ENCODE results near the gene PAM.

Gene PAM

DNA sequence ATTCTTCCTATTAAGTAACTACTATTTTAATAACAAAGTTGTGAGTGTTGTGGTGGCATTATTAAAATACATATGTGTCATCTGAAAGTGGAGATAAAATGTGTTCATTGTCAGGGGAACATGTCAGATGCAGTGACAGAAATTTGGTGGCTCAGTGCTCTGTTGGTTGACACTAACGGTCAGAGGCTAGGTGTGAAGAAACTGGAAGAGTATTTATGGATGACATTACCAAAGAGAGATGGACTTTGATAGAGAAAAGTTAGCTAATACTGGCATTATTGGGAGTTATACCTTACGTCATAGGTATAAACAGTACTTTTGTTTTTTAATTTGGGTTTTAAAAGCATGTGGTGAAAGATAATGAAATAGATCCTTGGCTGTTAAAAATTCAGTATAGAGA is 33.7 kb downstream of the PAM start:
- H3K9me3 Mint-ChIP-seq: peaks cover 8% of the 10 kb centered on the region
- no peak overlapping the region for H3K4me3 Mint-ChIP-seq
- no peak overlapping the region for H3K27ac Mint-ChIP-seq
- TF ChIP-seq, protein P1, sequence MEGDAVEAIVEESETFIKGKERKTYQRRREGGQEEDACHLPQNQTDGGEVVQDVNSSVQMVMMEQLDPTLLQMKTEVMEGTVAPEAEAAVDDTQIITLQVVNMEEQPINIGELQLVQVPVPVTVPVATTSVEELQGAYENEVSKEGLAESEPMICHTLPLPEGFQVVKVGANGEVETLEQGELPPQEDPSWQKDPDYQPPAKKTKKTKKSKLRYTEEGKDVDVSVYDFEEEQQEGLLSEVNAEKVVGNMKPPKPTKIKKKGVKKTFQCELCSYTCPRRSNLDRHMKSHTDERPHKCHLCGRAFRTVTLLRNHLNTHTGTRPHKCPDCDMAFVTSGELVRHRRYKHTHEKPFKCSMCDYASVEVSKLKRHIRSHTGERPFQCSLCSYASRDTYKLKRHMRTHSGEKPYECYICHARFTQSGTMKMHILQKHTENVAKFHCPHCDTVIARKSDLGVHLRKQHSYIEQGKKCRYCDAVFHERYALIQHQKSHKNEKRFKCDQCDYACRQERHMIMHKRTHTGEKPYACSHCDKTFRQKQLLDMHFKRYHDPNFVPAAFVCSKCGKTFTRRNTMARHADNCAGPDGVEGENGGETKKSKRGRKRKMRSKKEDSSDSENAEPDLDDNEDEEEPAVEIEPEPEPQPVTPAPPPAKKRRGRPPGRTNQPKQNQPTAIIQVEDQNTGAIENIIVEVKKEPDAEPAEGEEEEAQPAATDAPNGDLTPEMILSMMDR (IDR thresholded peaks at IDR 0.05): no peak
- peaks cover 12% of the 10 kb centered on the region for H3K36me3 Mint-ChIP-seq (ENCODE audit: low read depth)
- DNase-seq: no peak
- H3K27me3 Mint-ChIP-seq (ENCODE audit: low read depth, poor library complexity): no peaks in the 10 kb centered on the region
- H3K4me1 Mint-ChIP-seq: no peaks in the 10 kb centered on the region

DNA sequence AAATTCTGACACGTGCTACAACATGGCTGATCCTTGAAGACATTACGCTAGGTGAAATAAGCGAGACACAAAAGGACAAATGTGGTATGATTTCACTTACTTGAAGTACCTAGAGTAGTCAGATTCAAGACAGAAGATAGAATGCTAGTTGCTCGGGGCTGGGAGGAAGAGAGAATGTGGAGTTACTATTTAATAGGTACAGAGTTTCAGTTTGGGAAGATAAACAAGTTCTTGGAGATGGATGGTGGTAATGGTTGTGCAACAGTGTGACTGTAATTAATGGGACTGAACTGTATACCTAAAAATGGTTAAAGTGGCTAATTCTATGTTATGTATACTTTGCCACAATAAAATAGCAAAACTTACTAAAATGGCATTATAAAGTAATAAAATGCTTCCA is 34.4 kb downstream of the PAM start:
- Mint-ChIP-seq H3K36me3 (ENCODE audit: low read depth) (peaks cover 5% of the 10 kb centered on the region), H3K27me3 (ENCODE audit: low read depth, poor library complexity) (no peaks in the 10 kb centered on the region), H3K4me1 (peaks cover 4% of the 10 kb centered on the region), H3K27ac (no peak overlapping the region), H3K9me3 (peaks cover 2% of the 10 kb centered on the region), H3K4me3 (no peak overlapping the region)
- TF ChIP-seq, protein P1 (IDR thresholded peaks at IDR 0.05): no peak
- DNase-seq: no peak

DNA sequence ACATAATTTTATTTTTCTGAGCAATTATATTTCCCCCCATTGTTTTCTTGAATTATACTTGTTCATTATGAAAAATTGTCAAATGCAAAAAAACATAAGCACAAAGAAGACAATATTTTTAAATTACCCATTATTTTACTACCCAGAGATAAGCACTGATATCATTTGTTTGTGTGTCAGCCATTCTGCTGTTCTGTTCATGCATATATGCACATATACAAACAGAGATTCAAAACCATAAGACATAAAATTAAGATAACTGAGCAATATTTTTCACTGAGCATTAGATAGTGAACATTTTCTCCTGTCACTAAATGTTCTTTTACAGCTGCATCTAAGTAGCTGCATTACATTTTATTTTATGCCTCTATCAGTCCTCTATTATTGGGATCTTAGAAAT is 35.6 kb downstream of the PAM start:
- H3K27ac Mint-ChIP-seq: no peak overlapping the region
- H3K9me3 Mint-ChIP-seq: no peaks in the 10 kb centered on the region
- peaks cover 16% of the 10 kb centered on the region for H3K4me1 Mint-ChIP-seq
- DNase-seq: no peak
- no peaks in the 10 kb centered on the region for H3K27me3 Mint-ChIP-seq (ENCODE audit: low read depth, poor library complexity)
- no peak overlapping the region for H3K4me3 Mint-ChIP-seq
- no peaks in the 10 kb centered on the region for H3K36me3 Mint-ChIP-seq (ENCODE audit: low read depth)
- TF ChIP-seq, protein P1 (IDR thresholded peaks at IDR 0.05): no peak

DNA sequence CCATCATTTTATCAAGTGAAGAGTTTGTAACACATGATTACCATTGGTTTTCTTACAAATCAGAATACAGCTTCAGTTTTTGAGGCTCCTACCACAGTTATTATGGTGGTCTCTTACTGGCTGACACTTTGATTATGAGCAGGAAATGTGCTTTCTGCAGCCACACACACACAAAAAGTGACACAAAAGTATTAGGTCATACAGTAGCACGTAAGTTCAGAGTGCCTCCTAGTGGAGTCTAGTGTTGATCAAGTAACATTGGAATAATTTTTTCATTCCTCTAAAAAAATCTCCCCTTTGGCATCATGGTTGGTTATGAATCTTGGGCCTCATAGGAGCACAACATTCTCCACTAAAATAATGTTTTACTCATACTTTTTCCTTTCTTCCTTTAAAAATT is 37.6 kb downstream of the PAM start:
- no peaks in the 10 kb centered on the region for H3K27me3 Mint-ChIP-seq (ENCODE audit: low read depth, poor library complexity)
- TF ChIP-seq, protein P1 (IDR thresholded peaks at IDR 0.05): no peak
- no peaks in the 10 kb centered on the region for H3K36me3 Mint-ChIP-seq (ENCODE audit: low read depth)
- H3K4me3 Mint-ChIP-seq: no peak overlapping the region
- H3K9me3 Mint-ChIP-seq: no peaks in the 10 kb centered on the region
- no peak overlapping the region for H3K27ac Mint-ChIP-seq
- H3K4me1 Mint-ChIP-seq: peaks cover 27% of the 10 kb centered on the region
- no peak for DNase-seq

DNA sequence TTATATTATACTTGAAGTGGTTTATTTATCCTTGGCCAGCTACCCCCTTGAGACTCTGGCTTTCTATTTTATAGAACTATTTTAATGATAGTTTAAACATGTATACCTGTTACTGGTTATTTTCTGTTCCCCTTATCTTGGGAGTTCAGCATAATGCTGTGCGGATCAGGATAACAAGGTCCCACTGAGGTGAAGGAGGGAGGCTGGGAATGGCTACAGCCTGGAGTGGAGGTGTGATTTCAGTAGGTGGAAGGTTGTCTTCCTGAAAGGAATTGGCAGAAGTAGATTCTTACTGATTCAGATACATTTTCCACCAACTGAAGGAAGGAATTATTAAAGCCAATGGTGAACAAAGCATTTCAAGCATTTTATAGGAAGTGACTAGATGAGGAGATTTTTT is 38.9 kb downstream of the PAM start:
- H3K4me1 Mint-ChIP-seq: peaks cover 30% of the 10 kb centered on the region
- H3K27me3 Mint-ChIP-seq (ENCODE audit: low read depth, poor library complexity): no peaks in the 10 kb centered on the region
- H3K36me3 Mint-ChIP-seq (ENCODE audit: low read depth): no peaks in the 10 kb centered on the region
- TF ChIP-seq, protein P1 (IDR thresholded peaks at IDR 0.05): no peak
- peak overlapping the region; percentile 23 for H3K27ac Mint-ChIP-seq
- H3K4me3 Mint-ChIP-seq: no peak overlapping the region
- DNase-seq: no peak
- H3K9me3 Mint-ChIP-seq: no peaks in the 10 kb centered on the region

DNA sequence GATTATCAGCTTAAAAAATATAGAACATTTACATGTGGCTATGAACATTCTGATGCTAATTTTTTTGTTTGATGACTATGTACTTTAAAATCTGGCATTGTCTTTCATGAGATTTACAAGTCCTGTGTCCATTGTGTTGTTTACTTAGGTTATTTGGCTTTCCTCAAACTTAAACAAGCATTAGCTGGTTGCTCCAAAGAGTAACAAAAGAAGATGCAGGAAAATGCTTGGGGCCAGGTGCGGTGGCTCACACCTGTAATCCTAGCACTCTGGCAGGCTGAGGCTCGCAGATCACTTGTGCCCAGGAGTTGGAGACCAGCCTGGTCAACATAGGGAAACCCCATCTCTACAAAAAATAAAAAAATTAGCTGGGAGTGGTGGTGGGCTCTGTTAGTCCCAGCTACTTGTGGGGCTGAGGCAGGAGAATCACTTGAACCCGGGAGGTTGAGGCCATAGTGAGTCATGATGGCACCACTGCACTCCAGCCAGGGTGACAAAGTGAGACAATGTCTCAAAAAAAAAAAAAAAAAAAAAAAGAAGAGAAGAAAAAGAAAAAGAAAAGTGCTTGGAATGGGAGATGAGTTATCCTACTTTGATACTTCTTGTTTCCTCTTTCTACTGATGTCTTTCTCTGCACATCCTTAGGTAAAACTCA is 39.7 kb downstream of the PAM start:
- H3K27ac Mint-ChIP-seq: peak overlapping the region; percentile 53
- no peaks in the 10 kb centered on the region for H3K27me3 Mint-ChIP-seq (ENCODE audit: low read depth, poor library complexity)
- TF ChIP-seq, protein P1 (IDR thresholded peaks at IDR 0.05): no peak
- no peak for DNase-seq
- no peaks in the 10 kb centered on the region for H3K9me3 Mint-ChIP-seq
- H3K4me3 Mint-ChIP-seq: no peak overlapping the region
- H3K36me3 Mint-ChIP-seq (ENCODE audit: low read depth): no peaks in the 10 kb centered on the region
- peaks cover 32% of the 10 kb centered on the region for H3K4me1 Mint-ChIP-seq

All from nephron progenitor cell (in vitro differentiated cells).